ENCODE data around the gene DCST2.

GRCh38 chr1:155008015-155008941 is 25.3 kb downstream of the DCST2 start:
- TF ChIP-seq CTCF (IDR thresholded peaks at IDR 0.05; ENCODE audit: insufficient read depth, low read length, poor library complexity, severe bottlenecking) = no peak
- TF ChIP-seq EZH2phosphoT487 (conservative IDR thresholded peaks at IDR 0.05; ENCODE audit: low read length) = no peak

Measured in SU-DHL-6 (cell line).